Stomach (tissue), 4 donors: ENCODE measurements around the gene VAV2.

Experiments used
- POLR2A ChIP-seq, 4 donors: fragments of 450-650 bp; IDR thresholded peaks; one replicate each; pipeline ENCODE4 v1.6.1; 2016; ENCODE audit warnings: antibody characterized with exemption in 4 of 4, control low read depth in 2 of 4, mild to moderate bottlenecking in 1 of 4, moderate library complexity in 1 of 4
- POLR2AphosphoS5 ChIP-seq, 3 donors: sonication (generic); formaldehyde crosslinking; IDR thresholded peaks; one replicate each; pipeline ENCODE4 v1.6.1; 2016; ENCODE audit warnings: antibody characterized with exemption in 3 of 3
- TF ChIP-seq, protein P1 (sequence below), 7 experiments: fragments of 450-650 bp in 4 of 7; fragments of 200-600 bp in 3 of 7; sonication (generic) in 3 of 7; IDR thresholded peaks; one replicate each; pipeline ENCODE4 v1.5.1; 2016 to 2019; ENCODE audit warnings: antibody characterized with exemption in 7 of 7, control low read depth in 2 of 7, mild to moderate bottlenecking in 1 of 7

DNA sequence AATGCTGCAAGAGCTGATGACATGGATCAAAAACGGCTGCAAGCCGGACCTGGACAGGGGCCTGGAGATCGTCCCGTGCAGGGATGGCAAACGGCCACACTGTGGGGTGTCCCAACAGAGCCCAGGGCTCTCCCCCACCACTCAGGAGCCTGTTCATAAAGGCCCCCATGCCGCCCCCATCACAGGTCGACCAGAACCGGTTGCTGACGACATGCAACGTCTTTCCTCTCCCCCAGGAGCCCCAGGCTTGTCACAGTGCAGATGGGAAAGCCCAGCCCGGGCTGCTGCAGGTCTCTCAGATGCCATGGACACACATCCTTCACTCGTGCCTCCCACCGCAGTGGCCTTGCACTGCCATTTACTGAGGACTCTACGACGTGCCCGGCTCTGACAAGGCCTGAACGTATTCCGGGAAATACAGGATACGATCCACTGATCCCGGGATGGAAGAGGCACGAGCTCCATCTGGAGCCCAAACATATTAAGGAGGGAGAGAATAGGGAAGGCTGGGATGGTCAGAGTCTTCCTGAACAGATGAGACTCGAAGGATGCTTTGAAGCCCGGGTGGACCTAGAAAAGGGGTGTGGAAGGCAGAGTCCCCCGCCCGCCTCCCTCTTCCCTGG, 177.4 kb downstream of the VAV2 start:
- TF ChIP-seq, protein P1, sequence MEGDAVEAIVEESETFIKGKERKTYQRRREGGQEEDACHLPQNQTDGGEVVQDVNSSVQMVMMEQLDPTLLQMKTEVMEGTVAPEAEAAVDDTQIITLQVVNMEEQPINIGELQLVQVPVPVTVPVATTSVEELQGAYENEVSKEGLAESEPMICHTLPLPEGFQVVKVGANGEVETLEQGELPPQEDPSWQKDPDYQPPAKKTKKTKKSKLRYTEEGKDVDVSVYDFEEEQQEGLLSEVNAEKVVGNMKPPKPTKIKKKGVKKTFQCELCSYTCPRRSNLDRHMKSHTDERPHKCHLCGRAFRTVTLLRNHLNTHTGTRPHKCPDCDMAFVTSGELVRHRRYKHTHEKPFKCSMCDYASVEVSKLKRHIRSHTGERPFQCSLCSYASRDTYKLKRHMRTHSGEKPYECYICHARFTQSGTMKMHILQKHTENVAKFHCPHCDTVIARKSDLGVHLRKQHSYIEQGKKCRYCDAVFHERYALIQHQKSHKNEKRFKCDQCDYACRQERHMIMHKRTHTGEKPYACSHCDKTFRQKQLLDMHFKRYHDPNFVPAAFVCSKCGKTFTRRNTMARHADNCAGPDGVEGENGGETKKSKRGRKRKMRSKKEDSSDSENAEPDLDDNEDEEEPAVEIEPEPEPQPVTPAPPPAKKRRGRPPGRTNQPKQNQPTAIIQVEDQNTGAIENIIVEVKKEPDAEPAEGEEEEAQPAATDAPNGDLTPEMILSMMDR (IDR thresholded peaks at IDR 0.05) = no peak
- TF ChIP-seq POLR2AphosphoS5 (IDR thresholded peaks at IDR 0.05) (no peak), POLR2A (IDR thresholded peaks at IDR 0.05) (no peak)
